ENCODE data around the gene RPL12. TPM values are rescaled to one million over a fixed set of nuclear protein-coding genes. Genes with fewer than 3 reads are reported as not detected.
A peak's percentile ranks its signal among the peaks of the same experiment; 100 is the strongest.

RPL12 gene
- total RNA-seq, 2 experiments from 2014 or later = 2,222 to 2,735 TPM

GRCh38 chr9:127399736-127400269 lies 51.4 kb downstream of the RPL12 start:
- Mint-ChIP-seq H3K36me3 (ENCODE audit: low read depth) (no peaks in the 10 kb centered on the region), H3K27me3 (peaks cover 44% of the 10 kb centered on the region), H3K4me1 (peaks cover 12% of the 10 kb centered on the region), H3K27ac (no peak overlapping the region), H3K9me3 (ENCODE audit: low read depth) (no peaks in the 10 kb centered on the region), H3K4me3 (no peak overlapping the region)
- ATAC-seq (no peak), DNase-seq (no peak)
- POLR2A ChIA-PET = interaction anchor here (0.6 to 0.7 kb wide), 2 partner anchors 345 to 497 kb away, joined by 3 read pairs; no protein-coding TSS in a partner anchor
- intact Hi-C loops (cut with DNase I, micrococcal nuclease) = loop anchor here (10.0 kb wide), 2 partner anchors 85 to 595 kb away; partner anchors contain the start of gene ZBTB43 (in 1 of the 2)
- CTCF ChIA-PET = interaction anchor here (0.6 to 1.6 kb wide), 3 partner anchors 8 to 1471 kb away, joined by 3 to 4 read pairs (median 3); no protein-coding TSS in a partner anchor

- ATAC-seq (no peak), DNase-seq (no peak)
- H3K4me1 Mint-ChIP-seq = peaks cover 12% of the 10 kb centered on the region
- no peak overlapping the region for H3K27ac Mint-ChIP-seq
- CTCF ChIA-PET = interaction anchor here (0.6 to 1.6 kb wide), 4 partner anchors 9 to 640 kb away, joined by 3 to 4 read pairs (median 3); no protein-coding TSS in a partner anchor
- intact Hi-C loops (cut with DNase I, micrococcal nuclease) = loop anchor here (10.0 kb wide), 2 partner anchors 84 to 594 kb away; partner anchors contain the start of gene ZBTB43 (in 1 of the 2)
- peaks cover 48% of the 10 kb centered on the region for H3K27me3 Mint-ChIP-seq
- POLR2A ChIA-PET = interaction anchor here (0.6 to 0.9 kb wide), 4 partner anchors 11 to 346 kb away, joined by 3 to 6 read pairs (median 3); no protein-coding TSS in a partner anchor
- peak overlapping the region; percentile 58 for H3K4me3 Mint-ChIP-seq
- H3K36me3 Mint-ChIP-seq (ENCODE audit: low read depth) = no peaks in the 10 kb centered on the region
- no peaks in the 10 kb centered on the region for H3K9me3 Mint-ChIP-seq (ENCODE audit: low read depth)
Observed at GRCh38 chr9:127398715-127399400, 52.3 kb downstream of the RPL12 start.

DNA sequence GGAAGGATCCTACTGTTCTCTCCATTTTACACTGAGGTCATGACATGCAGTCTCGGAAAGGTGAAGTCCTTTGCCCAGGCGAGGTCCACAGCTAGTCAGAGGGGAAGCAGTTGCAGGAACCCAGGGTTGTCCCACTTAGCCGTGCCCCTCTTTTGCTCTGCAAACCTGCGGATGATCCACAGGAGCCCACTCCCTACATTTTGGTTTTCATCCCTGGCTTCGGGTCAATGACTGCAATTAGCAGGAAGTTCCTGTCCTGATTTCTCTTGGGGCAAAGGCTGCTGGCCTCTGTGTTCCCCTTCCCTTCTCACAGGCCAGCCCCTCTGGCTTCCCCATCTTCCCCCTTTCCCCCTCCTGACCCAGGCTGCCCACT lies 52.9 kb downstream of the RPL12 start:
- Mint-ChIP-seq H3K4me3 (peak overlapping the region; percentile 58), H3K36me3 (ENCODE audit: low read depth) (no peaks in the 10 kb centered on the region), H3K9me3 (ENCODE audit: low read depth) (no peaks in the 10 kb centered on the region), H3K4me1 (peaks cover 12% of the 10 kb centered on the region), H3K27me3 (peaks cover 52% of the 10 kb centered on the region), H3K27ac (no peak overlapping the region)
- POLR2A ChIA-PET = no interaction called here
- DNase-seq (no peak), ATAC-seq (no peak)
- CTCF ChIA-PET = interaction anchor here (1.6 kb wide), 1 partner anchor 10 kb away, joined by 4 read pairs; no protein-coding TSS in a partner anchor
- intact Hi-C loops (cut with DNase I, micrococcal nuclease) = loop anchor here (10.0 kb wide), 2 partner anchors 83 to 593 kb away; partner anchors contain the start of gene ZBTB43 (in 1 of the 2)

Other genes starting within 250 kb of the RPL12 start
- 1 to 10 TPM; 2.5 to 3.4 TPM for gene GARNL3, start 186.6 kb downstream of the RPL12 start, total RNA-seq
- 1 to 10 TPM; 1.3 to 1.7 TPM for gene SLC2A8, start 54.2 kb downstream of the RPL12 start, total RNA-seq
- gene ZNF79, start 27.0 kb downstream of the RPL12 start, total RNA-seq = 1 to 10 TPM; 6.9 to 7.6 TPM
- gene LRSAM1, start 104 bp upstream of the RPL12 start, total RNA-seq = 10 to 100 TPM; 20.0 to 20.4 TPM
- 10 to 100 TPM; 15.9 to 18.1 TPM for gene STXBP1, start 160.9 kb upstream of the RPL12 start, total RNA-seq